K562 treated with DMSO at 1 percent for 48 hours (cell line): ENCODE results near the gene DNM1. TPM values are rescaled to one million over a fixed set of nuclear protein-coding genes. Genes with fewer than 3 reads are reported as not detected.

ENCODE experiments used
- total RNA-seq: library from RNA; unstranded; fragments of 300-600 nt; gene quantifications from 2 replicates; pipeline ENCODE4 v1.2.3, GENCODE V29; 2022; ENCODE audit warnings: low replicate concordance; ENCODE audit errors: extremely low read depth

Gene DNM1
- total RNA-seq, result not detected in 2 replicates

DNA sequence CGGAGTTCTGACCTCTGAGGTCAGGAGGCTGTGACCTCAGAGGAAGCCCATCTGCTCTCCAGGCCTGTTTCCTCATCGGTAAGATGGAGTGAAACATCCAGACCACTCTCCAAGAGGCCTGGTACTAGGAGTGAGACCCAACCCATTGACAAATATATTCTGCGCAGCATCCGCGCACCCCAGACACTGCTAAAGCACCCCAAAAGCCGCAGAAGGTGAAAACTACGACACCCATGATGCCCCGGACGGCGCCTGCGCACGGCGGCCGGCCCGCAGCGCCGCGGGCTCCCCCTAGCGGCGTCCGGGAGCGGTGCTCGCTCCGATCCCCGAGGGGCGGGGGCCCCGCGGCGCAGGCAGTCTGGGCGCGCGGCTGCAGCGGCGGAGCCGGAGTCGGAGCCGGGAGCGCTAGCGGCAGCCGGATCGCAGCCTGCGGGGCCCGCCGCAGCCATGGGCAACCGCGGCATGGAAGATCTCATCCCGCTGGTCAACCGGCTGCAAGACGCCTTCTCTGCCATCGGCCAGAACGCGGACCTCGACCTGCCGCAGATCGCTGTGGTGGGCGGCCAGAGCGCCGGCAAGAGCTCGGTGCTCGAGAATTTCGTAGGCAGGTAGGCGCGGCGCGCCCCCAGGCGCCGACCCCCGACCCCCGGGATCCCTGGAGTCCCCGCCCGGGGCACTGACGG is at the start of gene DNM1:
TSS of gene DNM1 (plus strand) at position 356 of the 683 bp plus-strand sequence. CDS start at position 448, 92 bp downstream.

DNA sequence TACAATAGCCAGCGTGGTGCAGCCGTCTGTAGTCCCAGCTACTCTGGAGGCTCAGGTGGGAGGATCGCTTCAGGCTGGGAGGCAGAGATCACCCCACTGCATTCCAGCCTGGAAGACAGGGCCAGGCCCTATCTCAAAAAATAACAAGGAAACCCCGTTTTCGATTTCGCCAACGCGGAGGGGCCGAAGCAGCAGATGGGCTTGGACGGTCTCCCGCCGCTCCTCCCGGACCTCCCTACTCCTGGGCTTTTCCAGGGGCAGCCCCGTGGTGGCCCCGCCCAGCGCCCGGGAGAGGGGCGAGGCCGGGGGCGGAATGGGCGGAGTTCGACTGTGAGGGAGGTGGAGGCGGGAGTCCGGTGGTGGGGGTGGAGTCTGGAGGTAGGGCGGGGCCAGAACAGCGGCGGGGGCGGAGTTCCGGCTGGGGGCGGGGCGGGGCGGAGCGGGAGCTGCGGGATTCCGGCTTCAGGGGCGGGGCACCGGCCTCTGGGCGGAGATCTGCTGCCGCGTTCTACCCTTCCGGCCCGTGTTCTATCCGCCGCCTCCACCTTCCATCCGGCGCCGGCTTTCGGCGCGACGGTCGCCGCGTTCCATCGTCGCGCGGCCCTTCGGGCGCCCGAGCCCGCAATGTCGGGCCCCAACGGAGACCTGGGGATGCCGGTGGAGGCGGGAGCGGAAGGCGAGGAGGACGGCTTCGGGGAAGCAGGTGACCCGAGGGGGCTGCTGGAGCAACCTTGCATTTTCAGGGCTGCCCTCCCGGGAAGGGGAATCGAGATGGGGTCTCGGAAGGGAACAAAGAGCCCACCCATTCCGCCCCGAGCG is 43.2 kb upstream of the DNM1 start, which contains the start of gene BBLN:
TSS of gene BBLN (plus strand) at position 482 of the 819 bp plus-strand sequence. CDS start at position 625, 143 bp downstream.

DNA sequence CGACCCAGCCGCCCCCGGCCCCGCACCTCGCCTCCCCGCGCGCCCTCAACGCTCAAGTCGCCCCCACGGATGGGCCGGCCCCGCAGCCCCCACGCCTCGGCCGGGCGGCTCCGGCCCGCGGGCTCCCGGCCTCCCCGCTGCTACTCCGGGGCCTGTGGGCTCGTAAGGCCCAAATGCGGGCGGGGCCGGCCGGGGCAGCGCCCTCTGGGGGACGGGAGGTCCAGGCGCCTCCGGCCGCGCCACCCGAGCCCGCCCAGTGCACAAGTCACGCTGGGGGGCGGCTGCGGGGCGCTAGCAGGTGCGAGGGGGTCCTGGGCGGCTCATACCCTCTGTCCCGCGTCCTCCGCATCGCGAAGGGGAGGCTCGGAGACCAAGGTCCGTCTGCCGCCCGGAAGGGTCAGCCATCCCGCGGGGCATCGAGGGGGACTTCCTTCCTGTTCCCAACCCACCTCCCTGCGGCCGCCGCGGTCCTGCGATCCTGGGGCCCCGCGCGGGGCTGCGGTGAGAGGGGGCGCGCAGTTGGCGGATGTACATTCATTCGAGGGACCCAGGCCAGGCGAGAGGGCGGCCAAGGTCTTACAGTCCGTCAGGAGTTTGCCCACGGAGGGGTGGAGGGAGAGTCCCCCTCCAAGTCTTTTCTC is 11.7 kb upstream of the DNM1 start, which contains the start of gene CIZ1:
TSS of gene CIZ1 (minus strand) at position 167 of the 641 bp plus-strand sequence. CDS start 715 bp downstream, outside the sequence.

DNA sequence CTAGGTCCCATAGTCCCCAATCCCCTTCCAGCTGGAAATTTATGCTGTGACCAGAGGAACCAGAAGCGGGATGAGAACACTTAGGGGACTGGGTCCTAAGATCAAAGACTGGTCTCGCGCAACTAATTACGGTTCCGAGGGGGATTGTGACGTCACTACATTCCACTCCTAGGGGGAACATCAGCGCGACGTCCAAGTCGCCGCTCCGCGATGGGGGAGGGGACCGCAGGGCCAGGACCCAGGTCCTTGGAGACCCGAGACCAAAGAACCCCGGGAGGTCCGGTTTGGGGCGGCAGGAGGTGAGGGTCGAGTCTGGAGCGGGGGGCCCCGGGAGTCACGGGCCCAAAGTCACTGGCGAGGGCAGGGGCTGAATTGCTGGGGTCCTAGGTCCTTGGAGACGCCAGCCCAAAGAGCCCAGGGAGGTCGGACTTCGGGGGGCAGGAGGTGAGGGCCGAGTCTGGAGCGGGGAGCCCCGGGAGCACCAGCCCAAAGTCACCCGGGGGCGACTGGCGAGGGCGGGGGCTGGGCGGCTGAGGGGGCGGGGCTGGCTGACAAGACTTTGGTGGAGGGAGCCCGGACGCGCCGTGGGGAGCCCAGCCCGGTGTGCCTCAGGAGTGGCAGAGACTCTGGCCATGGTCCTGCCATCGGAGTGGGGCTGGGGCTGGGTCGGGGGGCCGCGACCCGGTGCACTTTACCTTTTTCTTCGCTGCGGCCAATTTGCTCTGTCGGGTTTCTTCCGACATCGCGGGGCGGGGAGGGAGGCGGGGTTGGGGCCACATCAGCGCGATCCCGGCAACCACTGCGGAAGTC is 72.2 kb downstream of the DNM1 start, which contains the start of gene GOLGA2:
TSS of gene GOLGA2 (minus strand) at position 810 of the 810 bp plus-strand sequence. CDS start at position 779, 31 bp downstream.

DNA sequence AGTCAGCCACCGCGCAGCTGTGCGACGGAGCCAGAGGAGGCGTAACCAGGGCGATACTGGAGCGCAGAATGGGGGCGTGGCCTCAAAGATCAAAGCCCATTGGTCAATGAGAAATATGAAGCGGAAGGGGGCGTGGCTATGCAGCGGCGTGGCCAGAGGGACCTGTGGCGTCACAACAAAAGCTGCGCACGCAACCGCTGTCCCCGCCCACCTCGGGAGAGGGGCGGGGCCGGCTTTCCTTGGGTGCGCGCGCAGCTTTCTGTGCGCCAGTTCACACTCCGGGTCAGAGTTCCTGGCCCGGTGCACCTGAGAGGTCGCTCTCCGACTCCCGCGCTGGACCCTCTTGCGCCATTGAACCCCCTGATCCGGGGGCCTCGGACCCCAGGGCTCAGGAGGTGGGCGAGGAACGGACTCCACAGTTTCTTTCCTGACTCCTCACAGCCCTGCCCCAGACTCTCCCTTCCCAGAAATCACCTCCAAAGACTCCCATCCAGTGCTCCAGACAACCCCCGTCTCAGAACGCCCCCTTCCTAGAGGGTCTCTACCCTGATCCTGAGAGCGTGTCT is 72.9 kb downstream of the DNM1 start, which contains the start of gene SWI5:
TSS of gene SWI5 (plus strand) at position 269 of the 566 bp plus-strand sequence.

Other genes with a start within 250 kb of the DNM1 start
- not detected in 2 replicates for gene EEIG1, start 222.4 kb upstream of the DNM1 start, total RNA-seq
- not detected in 2 replicates for gene NAIF1, start 136.1 kb upstream of the DNM1 start, total RNA-seq
- not detected in 2 replicates for gene SLC25A25, start 135.1 kb upstream of the DNM1 start, total RNA-seq
- gene PTGES2, start 75.7 kb upstream of the DNM1 start, total RNA-seq, result not detected in 2 replicates
- not detected in 2 replicates for gene LCN2, start 53.9 kb upstream of the DNM1 start, total RNA-seq
- not detected in 2 replicates for gene BBLN, start 43.1 kb upstream of the DNM1 start, total RNA-seq
- 684 TPM in 1 of 2 replicates, not detected in the other for gene CIZ1, start 11.8 kb upstream of the DNM1 start, total RNA-seq
- not detected in 2 replicates for gene GOLGA2, start 72.6 kb downstream of the DNM1 start, total RNA-seq
- gene SWI5, start 72.9 kb downstream of the DNM1 start, total RNA-seq, result not detected in 2 replicates
- not detected in 2 replicates for gene TRUB2, start 119.1 kb downstream of the DNM1 start, total RNA-seq
- gene COQ4, start 119.5 kb downstream of the DNM1 start, total RNA-seq, result not detected in 2 replicates
- not detected in 2 replicates for gene SLC27A4, start 137.1 kb downstream of the DNM1 start, total RNA-seq
- gene URM1, start 168.0 kb downstream of the DNM1 start, total RNA-seq, result not detected in 2 replicates
- not detected in 2 replicates for gene CERCAM, start 217.5 kb downstream of the DNM1 start, total RNA-seq